OCI-LY3 (cell line): ENCODE data around the gene CDH4.

ENCODE experiments used
- H2AFZ ChIP-seq: fragments of 200-600, 300-600 bp; shearing (Covaris generic); 2 replicates; pipeline ENCODE4 v1.6.0; 2014; ENCODE audit warnings: antibody characterized with exemption, low read depth, low read length
- H3K27ac ChIP-seq: fragments of 200-600, 300-600 bp; sonication (generic); 2 replicates; pipeline ENCODE4 v1.5.1; 2014; ENCODE audit warnings: mild to moderate bottlenecking, low read length, moderate library complexity, mixed read lengths
- H3K27me3 ChIP-seq: fragments of 200-600, 300-600 bp; sonication (generic); 2 replicates; pipeline ENCODE4 v1.6.1; 2014; ENCODE audit warnings: low read depth, low read length, mixed read lengths
- H3K36me3 ChIP-seq: fragments of 200-600, 300-600 bp; sonication (generic); replicated peaks from 2 replicates; pipeline ENCODE3; 2014; ENCODE audit warnings: low read depth, low read length, mixed read lengths
- H3K4me1 ChIP-seq: fragments of 300-600, 200-600 bp; sonication (generic); 2 replicates; pipeline ENCODE4 v1.6.1; 2014; ENCODE audit warnings: low read length, mixed read lengths
- H3K4me2 ChIP-seq: fragments of 200-600, 300-600 bp; sonication (generic); 2 replicates; pipeline ENCODE4 v1.6.1; 2014; ENCODE audit warnings: low read length, mixed read lengths
- H3K4me3 ChIP-seq: fragments of 300-600, 200-600 bp; sonication (generic); 2 replicates; pipeline ENCODE4 v1.5.1; 2014; ENCODE audit warnings: antibody characterized with exemption, mild to moderate bottlenecking, low read length, moderate library complexity
- H3K79me2 ChIP-seq: fragments of 300-600, 200-600 bp; shearing (Covaris generic); 2 replicates; pipeline ENCODE4 v1.6.1; 2014; ENCODE audit warnings: mild to moderate bottlenecking, low read length, mixed read lengths
- H3K9ac ChIP-seq: fragments of 300-600, 200-600 bp; shearing (Covaris generic); 2 replicates; pipeline ENCODE4 v1.6.0; 2014; ENCODE audit warnings: mild to moderate bottlenecking, low read length, moderate library complexity
- H3K9me3 ChIP-seq: fragments of 200-600, 300-600 bp; shearing (Covaris generic); 2 replicates; pipeline ENCODE4 v1.6.1; 2014; ENCODE audit warnings: low read length, mixed read lengths; ENCODE audit not compliant: insufficient read depth
- H4K20me1 ChIP-seq: fragments of 200-600, 300-600 bp; sonication (generic); 2 replicates; pipeline ENCODE4 v1.6.1; 2016; ENCODE audit warnings: low read length, mixed read lengths; ENCODE audit not compliant: insufficient read depth
- EZH2phosphoT487 ChIP-seq: fragments of 200-600 bp; shearing (Covaris generic); IDR thresholded peaks from 2 replicates; pipeline ENCODE4 v1.6.1; 2018; ENCODE audit warnings: antibody characterized with exemption, mixed run types, low read depth
- TF ChIP-seq, protein P1 (sequence below): fragments of 200-600, 300-600 bp; sonication (generic); IDR thresholded peaks from 2 replicates; pipeline ENCODE4 v1.5.1; 2014; ENCODE audit warnings: antibody characterized with exemption, low read length, low read depth

CDH4 gene

GRCh38 chr20:61661025-61661424 lies 409.0 kb downstream of the CDH4 start:
- TF ChIP-seq, protein P1, sequence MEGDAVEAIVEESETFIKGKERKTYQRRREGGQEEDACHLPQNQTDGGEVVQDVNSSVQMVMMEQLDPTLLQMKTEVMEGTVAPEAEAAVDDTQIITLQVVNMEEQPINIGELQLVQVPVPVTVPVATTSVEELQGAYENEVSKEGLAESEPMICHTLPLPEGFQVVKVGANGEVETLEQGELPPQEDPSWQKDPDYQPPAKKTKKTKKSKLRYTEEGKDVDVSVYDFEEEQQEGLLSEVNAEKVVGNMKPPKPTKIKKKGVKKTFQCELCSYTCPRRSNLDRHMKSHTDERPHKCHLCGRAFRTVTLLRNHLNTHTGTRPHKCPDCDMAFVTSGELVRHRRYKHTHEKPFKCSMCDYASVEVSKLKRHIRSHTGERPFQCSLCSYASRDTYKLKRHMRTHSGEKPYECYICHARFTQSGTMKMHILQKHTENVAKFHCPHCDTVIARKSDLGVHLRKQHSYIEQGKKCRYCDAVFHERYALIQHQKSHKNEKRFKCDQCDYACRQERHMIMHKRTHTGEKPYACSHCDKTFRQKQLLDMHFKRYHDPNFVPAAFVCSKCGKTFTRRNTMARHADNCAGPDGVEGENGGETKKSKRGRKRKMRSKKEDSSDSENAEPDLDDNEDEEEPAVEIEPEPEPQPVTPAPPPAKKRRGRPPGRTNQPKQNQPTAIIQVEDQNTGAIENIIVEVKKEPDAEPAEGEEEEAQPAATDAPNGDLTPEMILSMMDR: no peak
- no peak for TF ChIP-seq EZH2phosphoT487
- Histone ChIP-seq H3K4me2 (no peak overlapping the region), H3K79me2 (no peaks in the 10 kb centered on the region)

GRCh38 chr20:61661583-61661982 lies 409.5 kb downstream of the CDH4 start:
- Histone ChIP-seq H3K27me3 (no peaks in the 10 kb centered on the region), H3K4me2 (no peak overlapping the region), H3K4me3 (no peak overlapping the region), H4K20me1 (no peaks in the 10 kb centered on the region), H3K79me2 (no peaks in the 10 kb centered on the region), H3K9ac (no peak overlapping the region), H3K9me3 (no peaks in the 10 kb centered on the region), H3K36me3 (no peaks in the 10 kb centered on the region), H3K4me1 (no peaks in the 10 kb centered on the region), H3K27ac (no peak overlapping the region), H2AFZ (no peak overlapping the region)
- TF ChIP-seq, protein P1: no peak
- no peak for TF ChIP-seq EZH2phosphoT487

More at GRCh38 chr20:61661025-61661424, 409.0 kb downstream of the CDH4 start:
- Histone ChIP-seq H3K27ac (no peak overlapping the region), H3K9ac (no peak overlapping the region), H4K20me1 (no peaks in the 10 kb centered on the region), H3K4me3 (no peak overlapping the region), H3K36me3 (no peaks in the 10 kb centered on the region), H3K9me3 (no peaks in the 10 kb centered on the region), H3K27me3 (no peaks in the 10 kb centered on the region), H2AFZ (no peak overlapping the region), H3K4me1 (no peaks in the 10 kb centered on the region)

- Histone ChIP-seq H3K36me3 (no peaks in the 10 kb centered on the region), H3K79me2 (no peaks in the 10 kb centered on the region), H3K4me1 (no peaks in the 10 kb centered on the region), H3K4me3 (no peak overlapping the region), H3K9ac (no peak overlapping the region), H3K27me3 (no peaks in the 10 kb centered on the region), H3K4me2 (no peak overlapping the region), H4K20me1 (no peaks in the 10 kb centered on the region), H3K27ac (no peak overlapping the region), H3K9me3 (no peaks in the 10 kb centered on the region), H2AFZ (no peak overlapping the region)
- TF ChIP-seq, protein P1: no peak
Measured at GRCh38 chr20:61662226-61662967, 410.3 kb downstream of the CDH4 start.

DNA sequence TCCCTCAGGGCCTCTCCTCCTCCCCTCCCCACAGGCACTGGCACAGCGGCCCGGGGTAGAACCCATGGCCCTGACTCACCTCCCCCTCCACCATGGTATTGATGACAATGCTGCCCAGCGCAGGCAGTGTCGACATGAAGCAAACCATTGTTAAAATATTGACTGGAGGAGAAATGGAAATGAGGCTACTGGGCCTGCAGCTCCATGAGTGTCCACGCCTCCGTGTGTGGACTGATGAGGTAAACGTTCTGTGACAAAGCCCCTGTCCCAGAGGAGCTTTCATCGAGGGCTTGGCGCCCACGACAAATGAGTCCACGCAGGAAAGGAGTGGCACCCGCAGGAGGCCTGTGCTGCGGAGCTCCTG lies 410.9 kb downstream of the CDH4 start:
- H3K9ac ChIP-seq: no peak overlapping the region
- no peaks in the 10 kb centered on the region for H3K4me1 ChIP-seq
- H4K20me1 ChIP-seq: no peaks in the 10 kb centered on the region
- no peaks in the 10 kb centered on the region for H3K79me2 ChIP-seq
- TF ChIP-seq, protein P1: no peak
- TF ChIP-seq EZH2phosphoT487: no peak
- H3K36me3 ChIP-seq: no peaks in the 10 kb centered on the region
- H3K9me3 ChIP-seq: no peaks in the 10 kb centered on the region
- H3K4me2 ChIP-seq: no peak overlapping the region
- H2AFZ ChIP-seq: no peak overlapping the region
- H3K4me3 ChIP-seq: no peak overlapping the region
- H3K27me3 ChIP-seq: no peaks in the 10 kb centered on the region
- H3K27ac ChIP-seq: no peak overlapping the region
